T-helper 2 cell treated with Interferon-gamma antibody and Interleukin-4, amounts not matched to agents 100 ng/mL and 5 ng/mL, for 36 hours (primary cell): ENCODE measurements around the gene TBCD. TPM values are rescaled to one million over a fixed set of nuclear protein-coding genes. Genes with fewer than 3 reads are reported as not detected.
"Not testable (repeated sequence)": the region's sequence is repeated elsewhere in the genome, so short reads cannot be mapped to it uniquely, and the experiment has no call there.

Experiments
- intact Hi-C: fragments of 100-400 bp; cut with micrococcal nuclease; formaldehyde crosslinking; loops from one replicate; pipeline ENCODE4 v1.15.1; 2023
- total RNA-seq: library from RNA; stranded (reverse); gene quantifications from 2 replicates; pipeline ENCODE4 v1.2.3, GENCODE V29; 2022

TBCD gene
- total RNA-seq, 1 donor from 2014 or later = 177 TPM

DNA sequence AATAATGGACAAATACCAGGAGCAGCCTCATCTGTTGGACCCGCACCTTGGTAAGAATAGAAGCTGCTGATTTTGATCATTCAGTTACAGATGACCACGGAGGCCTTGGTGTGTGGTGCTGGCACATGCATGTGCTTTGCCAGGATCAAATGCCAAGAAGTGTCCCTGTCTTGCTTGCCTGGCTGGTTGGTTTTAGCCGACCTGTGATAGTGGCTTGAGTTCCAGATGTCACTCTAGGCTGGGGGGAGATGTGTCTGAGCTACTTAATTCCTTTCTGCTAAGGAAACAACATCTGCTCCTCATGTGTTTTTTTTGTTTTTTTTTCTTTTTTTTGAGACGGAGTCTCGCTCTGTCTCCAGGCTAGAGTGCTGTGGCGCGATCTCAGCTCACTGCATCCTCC, 4.3 kb downstream of the TBCD start:
- intact Hi-C loops = no loop called here

DNA sequence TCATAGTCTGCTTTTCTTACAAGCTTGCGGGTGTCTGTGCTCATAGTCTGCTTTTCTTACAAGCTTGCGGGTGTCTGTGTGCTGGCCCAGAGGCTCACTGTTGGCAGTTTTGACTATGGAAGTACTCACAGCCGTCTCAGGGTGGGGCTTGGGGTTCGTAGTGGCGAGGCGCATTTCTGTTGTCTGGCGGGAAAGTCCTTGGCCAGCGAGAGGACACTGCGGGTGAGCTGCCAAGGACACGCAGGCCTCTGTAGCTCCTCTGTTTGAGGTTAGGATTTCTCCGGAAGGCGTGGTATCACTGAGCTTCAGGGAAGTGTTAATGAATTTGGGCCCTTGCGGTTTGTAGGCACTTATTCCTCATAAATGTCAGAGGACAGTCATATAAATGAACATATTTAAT, 13.5 kb downstream of the TBCD start:
- intact Hi-C loops = no loop called here

DNA sequence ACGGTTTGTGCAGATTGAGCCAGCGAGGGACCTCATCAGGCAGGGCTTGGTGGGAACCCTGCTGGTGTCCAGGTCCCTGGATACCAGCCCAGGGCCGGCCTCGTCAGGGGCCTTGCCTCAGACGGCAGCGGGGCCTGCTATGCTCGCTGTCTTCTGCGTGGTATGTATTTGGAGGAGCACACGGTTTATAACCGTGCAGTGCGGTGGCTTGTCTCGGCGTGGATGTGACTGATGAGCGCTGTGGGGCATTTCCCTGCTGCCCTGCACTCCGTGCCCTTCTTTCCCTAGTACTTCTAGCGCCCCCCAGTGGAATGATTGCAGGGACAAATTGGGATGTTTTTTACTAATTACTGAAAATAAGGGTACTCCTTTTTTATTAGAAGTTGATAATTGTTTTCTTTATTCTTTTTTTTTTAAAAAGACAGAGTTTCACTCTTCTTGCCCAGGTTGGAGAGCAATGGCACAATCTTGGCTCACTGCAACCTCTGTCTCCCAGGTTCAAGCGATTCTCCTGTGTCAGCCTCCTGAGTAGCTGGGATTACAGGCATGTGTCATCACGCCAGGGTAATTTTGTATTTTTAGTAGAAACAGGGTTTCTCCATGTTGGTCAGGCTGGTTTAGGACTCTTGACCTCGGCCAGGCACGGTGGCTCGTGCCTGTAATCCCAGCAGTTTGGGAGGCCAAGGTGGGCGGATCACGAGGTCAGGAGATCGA, 15.3 kb downstream of the TBCD start:
- intact Hi-C loops = no loop called here

DNA sequence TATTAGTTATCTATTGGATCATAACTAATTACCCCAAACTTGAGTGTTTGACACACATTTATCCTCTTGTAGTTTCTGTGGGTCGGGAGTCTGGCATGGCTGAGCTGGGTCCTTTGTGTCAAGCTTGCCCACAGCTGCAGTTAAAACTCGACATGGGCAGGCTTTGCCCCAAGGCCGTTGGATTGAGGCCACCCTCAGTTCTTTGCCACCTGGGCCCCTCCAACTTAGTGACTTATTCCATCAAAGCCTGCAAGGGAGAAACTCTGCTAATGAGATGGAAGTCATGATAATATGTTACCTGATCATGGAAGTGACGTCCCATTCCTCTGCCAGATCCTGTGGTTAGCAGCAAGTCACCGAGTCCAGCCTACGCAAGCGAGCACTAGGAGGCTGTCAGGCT, 17.2 kb downstream of the TBCD start:
- intact Hi-C loops = no loop called here

DNA sequence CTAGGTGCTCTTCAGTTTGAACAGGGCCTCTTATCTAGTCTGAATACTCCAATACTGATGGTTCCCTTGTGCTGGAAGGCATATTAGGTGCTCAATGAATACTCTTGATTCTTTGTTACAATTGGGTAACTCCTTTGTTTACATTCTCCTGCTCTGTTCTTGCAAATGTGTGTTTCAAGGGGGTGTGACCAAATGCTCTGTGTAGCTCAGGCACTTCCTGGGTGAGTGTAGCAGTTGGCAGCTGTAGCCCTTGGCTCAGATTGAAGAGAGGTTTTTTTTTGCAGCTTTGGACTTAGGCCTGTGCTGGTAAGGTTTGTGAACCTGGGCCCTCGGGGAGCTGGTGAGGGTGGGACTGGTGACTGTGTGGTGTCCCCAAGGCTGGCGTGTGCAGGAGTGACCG, 20.2 kb downstream of the TBCD start:
- intact Hi-C loops = no loop called here

DNA sequence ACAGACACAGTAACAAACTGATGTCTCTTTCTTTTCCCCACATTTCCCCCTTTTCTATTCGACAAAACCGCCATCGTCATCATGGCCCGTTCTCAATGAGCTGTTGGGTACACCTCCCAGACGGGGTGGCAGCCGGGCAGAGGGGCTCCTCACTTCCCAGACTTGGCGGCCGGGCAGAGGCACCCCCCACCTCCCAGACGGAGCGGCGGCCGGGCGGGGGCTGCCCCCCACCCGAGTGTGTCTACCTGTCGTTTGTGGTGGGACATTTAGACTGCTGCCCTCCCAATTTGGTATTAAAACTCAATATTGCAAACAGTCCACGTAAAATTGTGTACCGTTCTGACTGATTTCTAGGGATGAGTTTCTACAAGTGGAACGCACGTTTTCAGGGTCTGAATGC, 22.6 kb downstream of the TBCD start:
- intact Hi-C loops = not testable (repeated sequence)

DNA sequence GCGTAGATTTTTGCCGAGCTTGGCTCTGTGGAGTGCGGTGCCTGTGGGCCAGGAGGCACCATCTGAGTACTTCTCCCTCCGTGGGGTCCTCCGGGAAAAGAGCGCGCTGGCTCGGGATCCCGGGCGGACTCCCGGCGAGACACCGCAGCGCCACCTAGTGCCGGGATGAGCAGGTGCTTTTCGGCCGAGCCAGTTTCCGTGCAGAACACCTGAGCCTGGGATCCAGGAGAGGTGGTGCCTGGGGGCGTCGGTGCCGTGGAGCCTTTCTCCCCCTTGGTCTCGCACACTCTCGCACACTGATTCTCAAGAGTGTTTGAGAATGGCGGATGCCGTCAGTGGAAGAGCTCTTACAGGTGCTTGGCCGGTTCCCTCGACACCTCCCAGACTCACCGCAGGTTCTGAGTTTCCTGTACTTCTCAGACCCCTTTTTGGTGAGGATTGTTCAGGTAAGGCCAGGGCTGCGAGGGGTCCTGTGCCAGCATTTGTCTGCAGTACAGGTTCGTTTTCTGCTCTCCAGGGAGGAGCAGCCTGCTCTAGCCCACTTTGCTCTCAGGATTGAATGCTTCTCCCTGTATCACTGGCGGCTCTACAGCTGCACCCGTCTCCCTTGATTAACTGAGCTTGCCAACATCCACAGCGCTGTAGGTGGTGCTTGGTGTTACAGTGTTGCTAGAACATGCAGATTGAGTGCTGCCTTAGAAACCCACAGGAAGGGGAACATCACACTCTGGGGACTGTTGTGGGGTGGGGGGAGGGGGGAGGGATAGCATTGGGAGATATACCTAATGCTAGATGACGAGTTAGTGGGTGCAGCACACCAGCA, 23.3 kb downstream of the TBCD start:
- intact Hi-C loops = no loop called here

DNA sequence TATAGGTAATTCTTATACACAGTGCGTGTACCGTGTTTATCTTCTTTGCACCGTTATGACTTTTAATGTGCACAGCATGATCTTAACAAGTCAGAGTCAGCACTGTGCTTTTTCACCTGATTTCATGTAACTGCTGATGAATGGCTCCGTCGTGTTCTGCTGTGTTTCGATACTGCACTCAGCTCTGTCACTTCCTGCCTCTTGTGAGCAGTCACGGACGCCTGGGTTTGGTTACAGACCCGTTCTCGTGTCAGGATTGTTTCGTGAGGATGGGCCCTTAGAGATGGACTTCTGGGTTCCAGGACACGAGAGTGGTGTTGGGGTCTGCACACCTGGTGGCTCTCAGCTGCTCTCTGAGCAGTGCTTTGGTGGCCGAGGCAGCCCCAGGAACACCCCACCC, 24.6 kb downstream of the TBCD start:
- intact Hi-C loops = no loop called here

DNA sequence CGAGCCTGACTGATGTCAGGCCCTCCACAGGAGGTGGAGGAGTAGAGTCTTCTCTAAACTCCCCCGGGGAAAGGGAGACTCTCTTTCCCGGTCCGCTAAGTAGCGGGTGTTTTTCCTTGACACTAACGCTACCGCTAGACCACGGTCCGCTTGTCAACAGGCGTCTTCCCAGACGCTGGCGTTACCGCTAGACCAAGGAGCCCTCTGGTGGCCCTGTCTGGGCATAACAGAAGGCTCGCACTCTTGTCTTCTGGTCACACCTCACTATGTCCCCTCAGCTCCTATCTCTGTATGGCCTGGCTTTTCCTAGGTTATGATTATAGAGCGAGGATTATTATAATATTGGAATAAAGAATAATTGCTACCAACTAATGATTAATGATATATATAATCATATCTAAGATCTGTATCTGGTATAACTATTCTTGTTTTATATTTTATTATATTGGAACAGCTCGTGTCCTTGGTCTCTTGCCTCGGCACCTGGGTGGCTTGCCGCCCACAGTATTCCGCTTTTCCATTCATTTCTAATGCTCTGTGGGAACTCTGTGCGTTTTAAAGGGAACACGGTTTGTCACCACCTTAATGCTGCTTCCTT, 26.0 kb downstream of the TBCD start:
- intact Hi-C loops = not testable (repeated sequence)

DNA sequence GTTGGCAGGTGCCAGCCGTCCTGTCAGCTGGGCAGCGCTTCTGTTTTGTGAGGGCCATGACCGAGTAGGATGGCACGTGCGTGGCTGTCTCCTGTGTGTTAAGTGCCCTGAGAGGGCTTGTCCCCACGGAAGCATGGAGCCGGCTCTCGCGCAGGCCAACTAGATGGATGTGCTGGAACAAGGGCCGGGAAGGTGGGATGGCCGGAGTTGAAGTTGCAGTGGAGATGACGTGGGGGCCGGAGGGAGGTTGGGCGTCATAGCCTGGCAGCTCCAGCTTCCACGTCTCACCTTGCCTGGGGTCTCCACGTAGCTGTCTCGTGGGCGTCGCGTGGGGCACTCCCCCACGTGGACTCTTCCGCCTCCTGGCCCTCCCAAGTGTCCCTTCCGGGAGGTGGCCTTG, 27.7 kb downstream of the TBCD start:
- intact Hi-C loops = no loop called here

DNA sequence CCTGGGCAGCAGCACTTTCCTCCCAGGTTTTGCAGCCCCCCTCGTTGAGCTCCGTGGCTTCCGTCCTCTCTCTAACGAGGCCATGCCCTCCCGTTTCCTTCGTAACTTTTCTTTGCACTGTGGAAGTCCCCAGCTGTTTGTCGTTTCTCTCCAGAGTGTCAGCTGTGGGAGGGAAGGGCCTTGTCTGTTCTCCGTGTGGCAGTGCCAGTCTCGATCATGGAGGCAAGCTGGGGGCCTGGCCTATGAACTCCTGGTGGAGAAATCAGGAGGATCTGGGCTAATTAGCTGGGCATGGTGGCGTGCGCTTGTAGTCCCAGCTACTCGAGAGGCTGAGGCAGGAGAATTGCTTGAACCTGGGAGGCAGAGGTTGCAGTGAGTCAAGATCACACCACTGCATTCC, 28.3 kb downstream of the TBCD start:
- intact Hi-C loops = loop anchor here (5.0 kb wide), 2 partner anchors 132 to 182 kb away; no protein-coding TSS in a partner anchor

DNA sequence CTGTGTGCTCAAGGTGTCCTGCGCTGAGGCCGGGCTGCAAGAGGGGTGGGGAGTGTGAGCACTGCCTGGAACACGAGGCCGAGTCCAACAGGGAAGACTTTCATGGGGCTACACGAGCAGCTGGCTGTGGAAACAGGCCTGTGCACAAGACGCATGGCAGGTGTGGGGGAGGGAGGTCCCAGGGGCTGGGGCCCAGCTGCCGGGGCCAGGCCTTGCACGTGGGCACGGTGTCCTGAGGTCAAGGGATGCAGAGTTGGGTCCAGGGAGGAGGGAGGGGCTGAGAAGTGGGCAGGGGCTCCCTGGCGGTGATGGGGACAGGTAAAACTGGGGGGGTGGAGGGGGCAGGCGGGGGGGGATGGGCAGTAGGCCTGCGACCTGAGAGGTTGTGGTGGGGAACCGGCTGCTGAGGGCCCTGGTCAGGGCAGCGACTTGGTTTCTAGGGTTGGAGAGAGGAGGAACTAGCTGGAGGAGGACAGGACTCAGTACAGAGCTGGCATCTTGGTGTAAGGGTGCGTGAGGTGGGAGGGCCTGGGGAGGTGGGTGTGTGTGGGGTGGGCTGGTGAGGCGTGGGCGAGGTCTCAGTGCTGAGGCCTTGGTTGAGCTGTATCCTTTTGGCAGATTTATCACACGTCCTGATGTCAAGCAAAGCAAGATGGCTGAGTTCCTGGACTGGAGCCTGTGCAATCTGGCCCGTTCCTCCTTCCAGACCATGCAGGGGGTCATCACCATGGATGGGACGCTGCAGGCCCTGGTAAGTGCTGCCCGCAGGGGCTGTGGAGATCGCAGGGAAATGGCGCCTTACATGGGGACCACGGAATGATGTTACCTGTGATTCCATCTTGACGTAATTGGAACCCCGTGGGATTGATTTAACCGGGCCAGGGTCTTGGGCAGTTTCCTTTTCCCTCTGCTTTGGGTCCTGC, 29.4 kb downstream of the TBCD start:
- intact Hi-C loops = loop anchor here (5.0 kb wide), 2 partner anchors 131 to 181 kb away; no protein-coding TSS in a partner anchor

DNA sequence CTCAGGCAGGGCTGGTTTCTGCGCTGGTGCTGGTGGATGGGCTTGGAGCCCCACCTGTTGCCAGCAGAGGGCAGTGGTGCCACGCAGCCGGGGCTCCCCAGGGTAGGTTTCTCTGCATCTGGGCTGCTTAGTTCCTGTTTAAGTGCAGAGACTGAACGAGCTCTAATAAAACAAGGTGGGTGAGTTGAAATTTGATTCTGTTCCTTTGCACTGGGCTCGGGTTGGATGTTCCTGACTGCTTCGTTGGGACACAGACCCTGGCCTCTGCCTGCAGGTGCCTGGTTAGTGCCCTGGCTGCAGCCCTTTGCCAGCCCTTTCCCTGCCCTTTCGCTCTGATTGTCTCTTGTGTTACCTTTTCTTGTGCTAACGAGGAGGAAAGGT, 30.0 kb downstream of the TBCD start:
- intact Hi-C loops = loop anchor here (5.0 kb wide), 2 partner anchors 130 to 180 kb away; no protein-coding TSS in a partner anchor

DNA sequence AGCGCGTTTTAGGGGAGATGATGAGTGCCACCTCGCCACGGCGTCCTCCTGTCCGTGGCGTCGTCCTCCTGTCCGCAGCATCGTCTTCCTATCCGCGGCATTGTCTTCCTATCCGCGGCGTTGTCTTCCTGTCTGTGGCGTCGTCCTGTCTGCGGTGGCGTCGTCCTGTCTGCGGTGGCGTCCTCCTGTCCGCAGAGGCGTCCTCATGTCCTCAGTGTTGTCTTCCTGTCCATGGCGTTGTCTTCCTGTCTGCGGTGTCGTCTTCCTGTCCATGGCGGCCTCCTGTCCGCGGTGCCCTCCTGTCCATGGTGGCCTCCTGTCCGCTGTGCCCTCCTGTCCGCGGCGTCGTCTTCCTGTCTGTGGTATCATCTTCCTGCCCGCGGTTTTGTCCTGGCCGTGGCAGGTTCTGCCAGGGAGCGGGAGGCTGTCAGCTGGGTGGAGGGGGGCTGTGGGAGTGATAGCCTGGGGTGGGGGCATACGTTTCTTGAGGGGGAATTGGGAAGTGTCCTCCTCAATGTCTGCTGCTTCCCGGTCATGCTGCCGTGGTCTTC, 30.9 kb downstream of the TBCD start:
- intact Hi-C loops = loop anchor here (5.0 kb wide), 2 partner anchors 130 to 180 kb away; no protein-coding TSS in a partner anchor

DNA sequence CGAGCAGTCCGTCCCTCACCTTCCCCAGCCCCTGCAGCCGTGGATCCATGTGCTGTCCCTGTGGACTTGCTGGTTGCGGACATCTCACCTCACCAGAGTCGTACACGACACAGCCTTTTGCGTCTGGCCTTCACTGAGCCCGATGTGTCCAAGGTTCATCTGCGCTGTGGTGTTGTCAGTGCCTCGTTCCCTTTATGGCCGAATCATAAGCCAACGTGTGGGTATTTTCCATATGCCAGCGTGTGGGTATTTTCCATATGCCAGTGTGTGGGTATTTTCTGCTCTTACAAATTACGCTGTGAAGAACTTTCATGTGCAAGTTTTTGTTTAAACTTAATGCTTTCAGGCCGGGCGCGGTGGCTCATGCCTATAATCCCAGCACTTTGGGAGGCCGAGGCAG, 31.6 kb downstream of the TBCD start:
- intact Hi-C loops = loop anchor here (5.0 kb wide), 2 partner anchors 129 to 179 kb away; no protein-coding TSS in a partner anchor

DNA sequence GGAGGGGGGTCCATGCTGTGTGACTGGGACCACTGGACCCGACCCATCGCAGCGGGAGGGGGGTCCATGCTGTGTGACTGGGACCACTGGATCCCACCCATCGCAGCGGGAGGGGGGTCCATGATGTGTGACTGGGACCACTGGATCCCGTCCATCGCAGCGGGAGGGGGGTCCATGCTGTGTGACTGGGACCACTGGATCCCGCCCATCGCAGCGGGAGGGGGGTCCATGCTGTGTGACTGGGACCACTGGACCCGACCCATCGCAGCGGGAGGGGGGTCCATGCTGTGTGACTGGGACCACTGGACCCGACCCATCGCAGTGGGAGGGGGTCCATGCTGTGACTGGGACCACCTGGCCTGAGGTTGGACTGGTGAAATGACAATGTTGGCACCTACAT, 33.7 kb downstream of the TBCD start:
- intact Hi-C loops = not testable (repeated sequence)

DNA sequence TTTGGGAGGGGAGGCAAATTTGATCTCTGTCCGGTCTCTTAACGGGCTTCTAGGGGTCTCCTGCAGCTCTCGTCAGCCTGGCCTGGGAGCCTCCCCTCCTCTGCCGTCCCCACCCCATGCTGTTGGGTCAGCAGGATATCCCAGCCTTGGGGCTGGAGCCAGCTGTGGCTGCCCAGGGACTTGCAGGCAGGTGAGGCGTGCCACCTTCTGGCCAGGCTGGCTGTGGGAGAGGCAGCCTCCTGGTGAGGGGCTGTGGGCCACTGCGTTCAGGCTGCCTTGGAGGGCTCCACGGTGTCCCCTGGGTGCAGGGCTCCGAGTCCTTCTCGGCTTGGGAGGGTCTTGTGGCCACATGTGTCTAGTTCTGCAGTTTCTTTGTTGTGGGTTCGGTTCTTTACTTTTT, 34.6 kb downstream of the TBCD start:
- intact Hi-C loops = no loop called here

DNA sequence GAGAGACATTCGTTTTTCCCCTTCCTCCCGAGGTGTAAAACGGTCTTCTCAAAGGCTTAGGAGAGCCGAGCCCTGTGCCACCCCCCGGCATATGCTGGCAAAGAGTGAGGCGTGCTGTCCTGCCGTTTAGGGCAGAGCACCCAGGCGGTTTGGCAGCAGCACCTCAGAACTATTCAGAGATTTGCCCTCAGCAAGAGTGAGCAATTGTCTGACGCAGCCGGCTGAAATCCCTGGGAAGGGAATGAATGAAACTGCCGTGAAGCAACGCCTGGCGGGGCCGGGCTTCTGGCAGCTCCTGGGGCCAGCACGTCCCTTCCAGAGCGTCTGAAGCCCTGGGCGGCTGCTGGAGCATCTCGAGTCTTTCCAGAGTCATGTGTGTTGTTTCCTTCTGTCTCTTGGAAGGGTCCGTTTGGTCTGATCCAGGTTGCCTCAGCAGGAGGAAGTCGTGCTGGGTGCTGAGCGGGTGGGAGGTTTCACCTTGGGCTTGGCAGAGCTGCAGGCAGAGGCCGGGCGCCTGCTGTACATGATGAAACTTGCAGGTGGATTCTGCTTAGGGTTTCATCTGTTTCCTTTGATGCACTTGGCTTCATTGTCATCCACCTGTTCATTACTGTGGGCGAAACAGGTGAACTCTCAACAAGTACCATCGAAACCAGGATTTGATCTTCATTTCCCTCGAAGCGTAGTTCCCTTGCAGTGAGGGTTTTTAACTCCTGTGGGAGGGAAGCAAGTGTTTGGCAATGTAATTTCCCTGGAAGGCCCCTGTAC, 35.4 kb downstream of the TBCD start:
- intact Hi-C loops = no loop called here

DNA sequence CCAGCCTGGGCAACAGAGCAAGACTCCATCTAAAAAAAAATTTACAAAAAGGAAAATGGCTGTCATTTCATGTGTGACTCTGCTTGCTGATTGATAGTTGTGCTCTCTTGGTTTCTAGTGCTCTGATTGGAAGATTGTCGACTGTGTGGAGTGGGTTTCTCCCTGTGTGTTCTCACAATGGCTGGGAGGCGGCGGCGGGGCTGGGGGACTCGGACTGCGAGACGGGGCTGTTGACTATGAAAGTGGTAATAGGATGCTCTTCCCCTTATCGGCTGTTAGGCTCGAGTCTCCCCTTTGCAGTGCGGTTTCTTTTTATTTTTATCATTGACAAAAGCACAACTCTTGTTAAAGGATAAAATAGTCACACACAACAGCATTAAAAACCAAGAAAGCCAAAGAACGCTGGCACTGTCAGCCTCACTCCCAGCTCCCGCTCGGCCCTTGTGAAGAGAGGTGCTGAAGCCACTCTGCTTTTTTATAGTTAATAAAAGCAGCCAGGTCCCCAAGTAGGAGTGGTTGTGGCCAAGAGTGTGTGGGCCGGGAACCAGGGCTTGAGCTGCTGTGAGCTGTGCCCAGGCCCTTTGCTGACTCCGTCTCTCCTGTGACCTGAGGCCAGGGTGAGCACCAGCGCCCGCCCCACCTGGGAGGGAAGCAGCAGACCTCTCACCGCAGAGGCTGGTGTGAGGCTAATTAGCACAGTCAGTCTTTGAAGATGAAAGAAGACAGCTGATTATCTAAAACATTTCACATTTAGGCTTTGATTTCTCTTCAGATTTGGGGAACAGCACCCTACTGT, 36.5 kb downstream of the TBCD start:
- intact Hi-C loops = no loop called here
